Trophoblast cell (in vitro differentiated cells and primary cell): ENCODE results near the gene MAP3K4.
A peak's percentile ranks its signal among the peaks of the same experiment; 100 is the strongest.

Experiments
- DNase-seq, 2 donors: peaks; one replicate each; pipeline ENCODE4 v3.0.0-alpha.2; 2016
- H2AFZ ChIP-seq: 2 replicates; pipeline ENCODE4 v1.6.1; 2013; ENCODE audit warnings: low read length, moderate library complexity, mild to moderate bottlenecking; ENCODE audit not compliant: insufficient read depth, poor library complexity
- H2AK5ac ChIP-seq: 2 replicates; pipeline ENCODE4 v1.6.1; 2013; ENCODE audit warnings: mild to moderate bottlenecking, low read length
- H2BK120ac ChIP-seq: 2 replicates; pipeline ENCODE4 v1.6.1; 2013; ENCODE audit warnings: low read length, mild to moderate bottlenecking, moderate library complexity; ENCODE audit not compliant: insufficient read depth, poor library complexity
- H2BK12ac ChIP-seq: 2 replicates; pipeline ENCODE4 v1.6.1; 2013; ENCODE audit warnings: mild to moderate bottlenecking, low read length, moderate library complexity
- H2BK5ac ChIP-seq: 2 replicates; pipeline ENCODE4 v1.6.1; 2013; ENCODE audit warnings: low read length, low read depth, moderate library complexity, mild to moderate bottlenecking; ENCODE audit not compliant: poor library complexity
- H3K14ac ChIP-seq: 2 replicates; pipeline ENCODE4 v1.6.1; 2013; ENCODE audit warnings: mild to moderate bottlenecking, low read length
- H3K18ac ChIP-seq: 2 replicates; pipeline ENCODE4 v1.6.1; 2013; ENCODE audit warnings: mild to moderate bottlenecking, low read length
- H3K23ac ChIP-seq: 2 replicates; pipeline ENCODE4 v1.6.1; 2013; ENCODE audit warnings: low read length
- H3K27ac ChIP-seq: 2 replicates; pipeline ENCODE4 v1.5.1; 2013; ENCODE audit warnings: low read depth, mild to moderate bottlenecking, inconsistent platforms, low read length, moderate library complexity
- H3K27me3 ChIP-seq: 2 replicates; pipeline ENCODE4 v1.6.1; 2013; ENCODE audit warnings: inconsistent platforms, mild to moderate bottlenecking, low read length, moderate library complexity; ENCODE audit not compliant: insufficient read depth
- H3K36me3 ChIP-seq, 2 experiments: 1 replicate in 1 of 2; 2 replicates in 1 of 2; pipeline ENCODE4 v1.6.1; 2013; ENCODE audit warnings: low read length in 2 of 2, mild to moderate bottlenecking in 2 of 2, moderate library complexity in 1 of 2; ENCODE audit not compliant: insufficient read depth in 2 of 2, control insufficient read depth in 1 of 2
- H3K4ac ChIP-seq: 2 replicates; pipeline ENCODE4 v1.6.1; 2013; ENCODE audit warnings: low read depth, mild to moderate bottlenecking, low read length, moderate library complexity
- H3K4me1 ChIP-seq, 2 experiments: 1 replicate in 1 of 2; 2 replicates in 1 of 2; pipeline ENCODE4 v1.6.1; 2013; ENCODE audit warnings: low read length in 2 of 2, mild to moderate bottlenecking in 2 of 2, moderate library complexity in 1 of 2; ENCODE audit not compliant: insufficient read depth in 2 of 2, control insufficient read depth in 1 of 2
- H3K4me2 ChIP-seq: 2 replicates; pipeline ENCODE4 v1.6.1; 2013; ENCODE audit warnings: inconsistent platforms, mild to moderate bottlenecking, low read length, moderate library complexity
- H3K4me3 ChIP-seq: 2 replicates; pipeline ENCODE4 v1.5.1; 2013; ENCODE audit warnings: mild to moderate bottlenecking, low read depth, low read length, inconsistent platforms
- H3K79me1 ChIP-seq: one replicate; pipeline ENCODE4 v1.6.1; 2013; ENCODE audit warnings: low read length
- H3K79me2 ChIP-seq: 2 replicates; pipeline ENCODE4 v1.6.1; 2013; ENCODE audit warnings: low read length, mild to moderate bottlenecking; ENCODE audit not compliant: control insufficient read depth, insufficient read depth, poor library complexity
- H3K9ac ChIP-seq: 2 replicates; pipeline ENCODE4 v1.6.1; 2013; ENCODE audit warnings: mild to moderate bottlenecking, low read length
- H3K9me3 ChIP-seq: 2 replicates; pipeline ENCODE4 v1.6.1; 2013; ENCODE audit warnings: low read depth, mild to moderate bottlenecking, control low read depth, inconsistent platforms, low read length; ENCODE audit not compliant: insufficient read depth
- H4K12ac ChIP-seq: 2 replicates; pipeline ENCODE4 v1.6.1; 2013; ENCODE audit warnings: low read depth, mild to moderate bottlenecking, low read length, moderate library complexity
- H4K8ac ChIP-seq: 2 replicates; pipeline ENCODE4 v1.6.1; 2013; ENCODE audit warnings: low read depth, mild to moderate bottlenecking, low read length, moderate library complexity
- H4K91ac ChIP-seq: one replicate; pipeline ENCODE4 v1.6.1; 2013; ENCODE audit warnings: low read depth, mild to moderate bottlenecking, low read length, moderate library complexity
- WGBS: extraction: QIAGEN DNeasy Blood & Tissue Kit; methylation state at CpG from one replicate; pipeline ENCODE4 v1.1.7; 2013; ENCODE audit warnings: missing lambda C conversion rate; ENCODE audit not compliant: insufficient read length, insufficient coverage; ENCODE audit errors: extremely low coverage; 5-methylcytosine and 5-hydroxymethylcytosine counted together

Gene MAP3K4

GRCh38 chr6:160955508-160956295, 35.9 kb upstream of the MAP3K4 start:
- H3K14ac ChIP-seq, result no peak overlapping the region
- H3K4me2 ChIP-seq, result no peak overlapping the region
- no peaks in the 10 kb centered on the region for H3K9me3 ChIP-seq
- H2AFZ ChIP-seq, result no peak overlapping the region
- no peak overlapping the region for H2BK5ac ChIP-seq
- no peak overlapping the region for H3K18ac ChIP-seq
- H3K4ac ChIP-seq, result no peak overlapping the region
- H3K27ac ChIP-seq, result peak overlapping the region; percentile 67
- no peak overlapping the region for H3K9ac ChIP-seq
- WGBS, result no CpG with 5 or more reads among the region's 13 CpGs
- peak overlapping the region; percentile 54 for H4K91ac ChIP-seq
- H4K12ac ChIP-seq, result no peak overlapping the region
- H3K79me2 ChIP-seq, result no peaks in the 10 kb centered on the region
- H3K23ac ChIP-seq, result no peak overlapping the region
- H2BK120ac ChIP-seq, result peak overlapping the region; percentile 28
- H4K8ac ChIP-seq, result no peak overlapping the region
- no peaks in the 10 kb centered on the region for H3K79me1 ChIP-seq
- no peak overlapping the region for H3K4me3 ChIP-seq
- H3K27me3 ChIP-seq, result no peaks in the 10 kb centered on the region
- no peaks in the 10 kb centered on the region for H3K36me3 ChIP-seq
- H2AK5ac ChIP-seq, result no peak overlapping the region
- H3K4me1 ChIP-seq, result no peaks in the 10 kb centered on the region
- DNase-seq, result peak in 1 of 2 donors; percentile 24
- H2BK12ac ChIP-seq, result no peak overlapping the region

- Histone ChIP-seq H3K4me1 (no peaks in the 10 kb centered on the region), H3K9me3 (no peaks in the 10 kb centered on the region), H4K91ac (no peak overlapping the region), H2AK5ac (no peak overlapping the region), H3K14ac (no peak overlapping the region), H3K18ac (no peak overlapping the region), H3K4me2 (no peak overlapping the region), H3K27ac (peak overlapping the region; percentile 67), H2BK5ac (no peak overlapping the region), H3K9ac (no peak overlapping the region), H2BK120ac (peak overlapping the region; percentile 28), H4K8ac (no peak overlapping the region), H3K27me3 (no peaks in the 10 kb centered on the region), H4K12ac (no peak overlapping the region), H3K36me3 (no peaks in the 10 kb centered on the region), H3K79me2 (no peaks in the 10 kb centered on the region), H3K79me1 (no peaks in the 10 kb centered on the region), H2AFZ (no peak overlapping the region), H2BK12ac (no peak overlapping the region), H3K4me3 (no peak overlapping the region), H3K23ac (no peak overlapping the region), H3K4ac (no peak overlapping the region)
- no CpG with 5 or more reads among the region's 8 CpGs for WGBS
- DNase-seq, result peak; percentile 62 to 79
These were observed 35.1 kb upstream of the MAP3K4 start for GRCh38 chr6:160956300-160957035.

GRCh38 chr6:160959726-160960435, 31.7 kb upstream of the MAP3K4 start:
- Histone ChIP-seq H2AK5ac (no peak overlapping the region), H2AFZ (no peak overlapping the region), H4K12ac (no peak overlapping the region), H3K18ac (no peak overlapping the region), H3K9ac (no peak overlapping the region), H3K27ac (no peak overlapping the region), H3K23ac (no peak overlapping the region), H3K27me3 (no peaks in the 10 kb centered on the region), H3K4ac (no peak overlapping the region), H4K8ac (no peak overlapping the region), H3K36me3 (no peaks in the 10 kb centered on the region), H3K4me2 (no peak overlapping the region), H2BK12ac (no peak overlapping the region), H3K79me2 (no peaks in the 10 kb centered on the region), H3K79me1 (no peaks in the 10 kb centered on the region), H3K9me3 (no peaks in the 10 kb centered on the region), H4K91ac (no peak overlapping the region), H3K4me1 (no peaks in the 10 kb centered on the region), H2BK120ac (no peak overlapping the region), H3K4me3 (no peak overlapping the region), H2BK5ac (no peak overlapping the region), H3K14ac (no peak overlapping the region)
- WGBS, result no CpG with 5 or more reads among the region's 7 CpGs
- DNase-seq, result no peak

- Histone ChIP-seq H4K8ac (no peak overlapping the region), H3K14ac (no peak overlapping the region), H3K4ac (no peak overlapping the region), H3K27ac (no peak overlapping the region), H3K9ac (no peak overlapping the region), H2AFZ (no peak overlapping the region), H3K4me1 (no peaks in the 10 kb centered on the region), H3K4me2 (no peak overlapping the region), H3K27me3 (no peaks in the 10 kb centered on the region), H3K18ac (no peak overlapping the region), H3K9me3 (no peaks in the 10 kb centered on the region), H3K79me2 (no peaks in the 10 kb centered on the region), H2BK5ac (no peak overlapping the region), H3K4me3 (no peak overlapping the region), H3K36me3 (no peaks in the 10 kb centered on the region), H4K12ac (no peak overlapping the region), H2BK120ac (no peak overlapping the region), H2AK5ac (no peak overlapping the region), H3K79me1 (no peaks in the 10 kb centered on the region), H2BK12ac (no peak overlapping the region), H4K91ac (no peak overlapping the region), H3K23ac (no peak overlapping the region)
- no peak for DNase-seq
- no CpG with 5 or more reads among the region's 3 CpGs for WGBS
These were observed 30.7 kb upstream of the MAP3K4 start for GRCh38 chr6:160960839-160961238.
